Caco-2 (cell line): Measurements from ENCODE around the gene AZGP1. TPM values are rescaled to one million over a fixed set of nuclear protein-coding genes. Genes with fewer than 3 reads are reported as not detected.

Experiments used
- BruUV-seq: library from RNA; stranded (reverse); fragments of 400-500 nt; replicated peaks from 2 replicates; lab custom pipeline; 2021; lab: Mats Ljungman, UMichigan
- CTCF ChIA-PET: fragments of 300-600 bp; sonication (Branson Sonifier 250); formaldehyde crosslinking; loops from one replicate; lab custom pipeline; 2022; ENCODE audit warnings: antibody characterized with exemption; lab: Charles Lee
- POLR2A ChIA-PET: fragments of 300-600 bp; sonication (Branson Sonifier 250); formaldehyde crosslinking; loops from one replicate; lab custom pipeline; 2022; ENCODE audit warnings: antibody characterized with exemption; lab: Charles Lee
- DNase-seq, 2 experiments: peaks; one replicate each; pipeline versions ENCODE4 v3.0.0 to v3.0.0-alpha.2; 2020 to 2022
- H3K27me3 ChIP-seq: replicated peaks from 2 replicates; pipeline ENCODE4 v1.6.0; 2011; ENCODE audit warnings: low read length; ENCODE audit not compliant: control insufficient read depth, insufficient read depth
- H3K36me3 ChIP-seq: 2 replicates; pipeline ENCODE4 v1.5.1; 2011; ENCODE audit warnings: low read length; ENCODE audit not compliant: control insufficient read depth, insufficient read depth
- H3K4me1 ChIP-seq: fragments of 250-450 bp; sonication (Bioruptor Pico); 2 replicates; pipeline ENCODE4 v1.5.1; 2020; ENCODE audit warnings: mild to moderate bottlenecking
- H3K4me3 ChIP-seq: 2 replicates; pipeline ENCODE4 v1.5.1; 2011; ENCODE audit warnings: low read depth, mild to moderate bottlenecking, control low read depth, low read length
- H3K9me3 ChIP-seq: fragments of 250-450 bp; sonication (Bioruptor Pico); 2 replicates; pipeline ENCODE4 v1.5.1; 2020; ENCODE audit warnings: mild to moderate bottlenecking, moderate library complexity
- H3K27ac Mint-ChIP-seq: one replicate; pipeline ENCODE4 v1.8.0; 2022; ENCODE audit warnings: mixed read lengths; ENCODE audit not compliant: unreplicated experiment
- H3K27me3 Mint-ChIP-seq: one replicate; pipeline ENCODE4 v1.8.0; 2022; ENCODE audit warnings: mixed read lengths; ENCODE audit not compliant: insufficient read depth, unreplicated experiment
- H3K36me3 Mint-ChIP-seq: one replicate; pipeline ENCODE4 v1.8.0; 2022; ENCODE audit warnings: mild to moderate bottlenecking, mixed read lengths; ENCODE audit not compliant: insufficient read depth, unreplicated experiment
- H3K4me1 Mint-ChIP-seq: one replicate; pipeline ENCODE4 v1.8.0; 2022; ENCODE audit warnings: low read depth, mixed read lengths; ENCODE audit not compliant: unreplicated experiment
- H3K4me3 Mint-ChIP-seq: one replicate; pipeline ENCODE4 v1.8.0; 2022; ENCODE audit warnings: mild to moderate bottlenecking, moderate library complexity, mixed read lengths; ENCODE audit not compliant: unreplicated experiment
- H3K9me3 Mint-ChIP-seq: one replicate; pipeline ENCODE4 v1.8.0; 2022; ENCODE audit warnings: mixed read lengths; ENCODE audit not compliant: unreplicated experiment
- intact Hi-C: fragments of 100-400 bp; cut with micrococcal nuclease; formaldehyde crosslinking; loops from one replicate; pipeline ENCODE4 v1.10.0; 2022; ENCODE audit not compliant: unreplicated experiment
- total RNA-seq: library from RNA; stranded (reverse); gene quantifications from 2 replicates; pipeline ENCODE4 v1.2.3, GENCODE V29; 2022
- TF ChIP-seq, protein P1 (sequence below), 2 experiments: fragments of 200-600 bp in 1 of 2; IDR thresholded peaks; 1 replicate in 1 of 2; 2 replicates in 1 of 2; pipeline versions ENCODE4 v1.5.1 to v1.8.0; 2011 to 2022; ENCODE audit warnings: antibody characterized with exemption in 1 of 2, control low read depth in 1 of 2, inconsistent platforms in 1 of 2, low read depth in 1 of 2, low read length in 1 of 2, mild to moderate bottlenecking in 1 of 2, moderate library complexity in 1 of 2; ENCODE audit not compliant: insufficient read depth in 1 of 2, severe bottlenecking in 1 of 2, unreplicated experiment in 1 of 2

AZGP1 gene
- total RNA-seq, 1 experiment from 2014 or later = not detected

DNA sequence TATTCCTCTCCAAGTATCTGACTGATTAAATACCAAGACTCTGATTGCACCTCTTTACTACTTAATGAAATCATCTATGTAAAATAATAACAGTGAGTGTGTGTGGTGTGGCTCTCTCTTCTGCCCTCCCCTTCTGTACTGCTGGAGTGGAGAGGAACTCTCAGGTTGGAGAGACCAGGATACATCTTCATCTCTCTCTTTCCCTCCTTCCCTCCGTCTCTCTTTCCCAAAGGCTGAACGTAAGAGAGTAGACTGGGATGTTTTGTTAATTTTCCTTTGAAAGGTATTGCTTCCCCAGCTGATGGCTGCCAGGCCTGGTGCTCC lies 46.1 kb downstream of the AZGP1 start:
- no peaks in the 10 kb centered on the region for H3K4me1 Mint-ChIP-seq
- intact Hi-C loops = loop anchor here (1.0 kb wide), 1 partner anchor 61 kb away; no protein-coding TSS in a partner anchor
- TF ChIP-seq, protein P1, sequence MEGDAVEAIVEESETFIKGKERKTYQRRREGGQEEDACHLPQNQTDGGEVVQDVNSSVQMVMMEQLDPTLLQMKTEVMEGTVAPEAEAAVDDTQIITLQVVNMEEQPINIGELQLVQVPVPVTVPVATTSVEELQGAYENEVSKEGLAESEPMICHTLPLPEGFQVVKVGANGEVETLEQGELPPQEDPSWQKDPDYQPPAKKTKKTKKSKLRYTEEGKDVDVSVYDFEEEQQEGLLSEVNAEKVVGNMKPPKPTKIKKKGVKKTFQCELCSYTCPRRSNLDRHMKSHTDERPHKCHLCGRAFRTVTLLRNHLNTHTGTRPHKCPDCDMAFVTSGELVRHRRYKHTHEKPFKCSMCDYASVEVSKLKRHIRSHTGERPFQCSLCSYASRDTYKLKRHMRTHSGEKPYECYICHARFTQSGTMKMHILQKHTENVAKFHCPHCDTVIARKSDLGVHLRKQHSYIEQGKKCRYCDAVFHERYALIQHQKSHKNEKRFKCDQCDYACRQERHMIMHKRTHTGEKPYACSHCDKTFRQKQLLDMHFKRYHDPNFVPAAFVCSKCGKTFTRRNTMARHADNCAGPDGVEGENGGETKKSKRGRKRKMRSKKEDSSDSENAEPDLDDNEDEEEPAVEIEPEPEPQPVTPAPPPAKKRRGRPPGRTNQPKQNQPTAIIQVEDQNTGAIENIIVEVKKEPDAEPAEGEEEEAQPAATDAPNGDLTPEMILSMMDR (IDR thresholded peaks at IDR 0.05; ENCODE audit: insufficient read depth in 1 of 2, low read depth in 1 of 2, low read length in 1 of 2, severe bottlenecking in 1 of 2, unreplicated experiment in 1 of 2) = no peak
- Histone ChIP-seq H3K4me1 (no peaks in the 10 kb centered on the region), H3K27me3 (no peaks in the 10 kb centered on the region), H3K4me3 (no peak overlapping the region; the same call in 1 of the 2 replicates), H3K36me3 (no peaks in the 10 kb centered on the region), H3K9me3 (no peaks in the 10 kb centered on the region)
- ChIA-PET POLR2A (interaction anchor here (0.6 to 1.0 kb wide), 2 partner anchors 10 to 1543 kb away, joined by 4 read pairs; partner anchors contain the start of gene TRIM4), CTCF (interaction anchor here (0.5 to 1.3 kb wide), 5 partner anchors 10 to 113 kb away, joined by 3 to 9 read pairs (median 5); partner anchors contain the start of gene TRIM4)
- no TSS peak for BruUV-seq
- no peak overlapping the region for H3K27ac Mint-ChIP-seq
- peak overlapping the region; percentile 75 for H3K4me3 Mint-ChIP-seq
- peaks cover 25% of the 10 kb centered on the region for H3K27me3 Mint-ChIP-seq
- H3K36me3 Mint-ChIP-seq = no peaks in the 10 kb centered on the region
- DNase-seq = no peak
- no peaks in the 10 kb centered on the region for H3K9me3 Mint-ChIP-seq

DNA sequence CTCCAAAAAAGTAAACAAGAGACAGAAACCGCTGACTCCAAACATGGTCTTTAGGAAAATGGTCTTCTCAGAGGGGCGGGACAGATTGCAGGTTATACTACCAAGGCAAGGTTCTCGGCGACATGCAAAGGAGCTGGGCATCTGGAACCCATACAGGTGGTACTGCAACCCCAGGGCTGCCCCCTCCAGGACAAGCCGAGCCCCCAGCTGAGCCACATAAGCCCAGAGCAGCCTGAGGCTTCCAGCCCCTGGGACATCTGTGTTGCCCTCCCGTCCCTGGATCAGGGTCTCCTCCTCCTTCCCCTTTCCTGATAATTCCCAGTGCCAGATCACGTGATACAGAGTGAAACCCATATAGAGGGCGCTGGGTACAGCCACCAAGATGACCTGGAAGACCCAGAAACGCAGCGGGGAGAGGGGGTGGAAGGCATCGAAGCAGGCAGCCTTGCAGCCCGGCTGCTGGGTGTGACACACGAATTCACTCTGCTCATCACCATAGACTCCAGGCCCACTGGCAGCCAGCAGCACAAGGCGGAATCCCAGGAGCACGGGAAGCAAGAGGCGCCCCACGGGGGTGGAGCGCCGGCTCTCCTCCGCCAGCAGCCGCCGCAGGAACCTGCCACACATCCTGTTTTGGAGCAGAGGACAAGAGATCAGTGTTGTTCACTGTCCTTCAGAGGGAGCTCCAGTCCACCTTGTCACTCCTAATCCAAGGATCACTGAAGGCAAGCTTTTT lies 46.7 kb downstream of the AZGP1 start, which contains the start of gene GJC3:
GJC3 (minus strand) TSS at position 627 of the 736 bp plus-strand sequence; CDS start at position 627, 0 bp downstream.
- Histone ChIP-seq H3K27me3 (no peaks in the 10 kb centered on the region), H3K4me1 (no peaks in the 10 kb centered on the region), H3K36me3 (no peaks in the 10 kb centered on the region), H3K9me3 (no peaks in the 10 kb centered on the region), H3K4me3 (peak within 1 kb of the TSS; percentile 37)
- TF ChIP-seq, protein P1 (IDR thresholded peaks at IDR 0.05; ENCODE audit: insufficient read depth in 1 of 2, low read depth in 1 of 2, low read length in 1 of 2, severe bottlenecking in 1 of 2, unreplicated experiment in 1 of 2) = peak; percentile 23 to 51
- no peaks in the 10 kb centered on the region for H3K4me1 Mint-ChIP-seq
- ChIA-PET CTCF (interaction anchor here (0.5 to 1.3 kb wide), 6 partner anchors 9 to 114 kb away, joined by 3 to 9 read pairs (median 4); partner anchors contain the start of gene TRIM4), POLR2A (interaction anchor here (0.6 to 1.0 kb wide), 3 partner anchors 10 to 1544 kb away, joined by 3 to 4 read pairs (median 4); partner anchors contain the start of gene TRIM4)
- no TSS peak for BruUV-seq
- H3K9me3 Mint-ChIP-seq = no peaks in the 10 kb centered on the region
- peaks cover 23% of the 10 kb centered on the region for H3K27me3 Mint-ChIP-seq
- H3K4me3 Mint-ChIP-seq = peak within 1 kb of the TSS; percentile 75
- no peak within 1 kb of the TSS for H3K27ac Mint-ChIP-seq
- H3K36me3 Mint-ChIP-seq = no peaks in the 10 kb centered on the region
- intact Hi-C loops = loop anchor here (1.0 kb wide), 1 partner anchor 61 kb away; no protein-coding TSS in a partner anchor
- DNase-seq = peak; percentile 67 to 70

DNA sequence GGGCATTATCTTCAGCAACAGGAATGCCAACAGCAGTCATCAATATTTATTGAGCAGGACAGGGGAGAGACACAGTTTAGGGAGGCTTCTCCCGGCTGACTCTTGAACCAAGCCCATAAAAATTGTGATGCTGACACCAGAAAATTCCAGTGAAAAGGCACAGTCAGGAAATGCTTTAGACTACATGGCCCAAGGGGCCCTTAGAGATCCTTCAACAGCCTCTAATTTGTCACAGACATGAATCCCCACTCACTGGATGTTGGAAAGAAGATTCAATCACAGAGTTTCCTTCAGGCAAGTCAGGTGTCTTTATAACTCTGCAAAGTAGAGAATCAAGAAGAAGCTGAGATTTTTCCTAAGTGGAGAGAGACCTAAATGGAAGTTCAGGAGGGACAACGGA lies 47.6 kb downstream of the AZGP1 start:
- H3K27me3 ChIP-seq = no peaks in the 10 kb centered on the region

More for the DNA sequence above, 47.6 kb downstream of the AZGP1 start:
- Mint-ChIP-seq H3K4me3 (peak overlapping the region; percentile 75), H3K9me3 (no peaks in the 10 kb centered on the region), H3K27me3 (peaks cover 20% of the 10 kb centered on the region), H3K4me1 (no peaks in the 10 kb centered on the region), H3K36me3 (no peaks in the 10 kb centered on the region), H3K27ac (no peak overlapping the region)
- Histone ChIP-seq H3K36me3 (no peaks in the 10 kb centered on the region), H3K4me1 (no peaks in the 10 kb centered on the region), H3K4me3 (no peak overlapping the region), H3K9me3 (no peaks in the 10 kb centered on the region)
- TF ChIP-seq, protein P1 (IDR thresholded peaks at IDR 0.05; ENCODE audit: insufficient read depth in 1 of 2, low read depth in 1 of 2, low read length in 1 of 2, severe bottlenecking in 1 of 2, unreplicated experiment in 1 of 2) = no peak
- BruUV-seq = no TSS peak
- ChIA-PET POLR2A (interaction anchor here (0.6 kb wide), 1 partner anchor 125 kb away, joined by 3 read pairs; no protein-coding TSS in a partner anchor), CTCF (interaction anchor here (0.5 kb wide), 1 partner anchor 8 kb away, joined by 3 read pairs; no protein-coding TSS in a partner anchor)
- intact Hi-C loops = no loop called here
- DNase-seq = no peak
